Body of pancreas (tissue), 4 donors: ENCODE results near the gene CNPY1. TPM values are rescaled to one million over a fixed set of nuclear protein-coding genes. Genes with fewer than 3 reads are reported as not detected.

ENCODE experiments used
- ATAC-seq: fragments of 150-250 bp; one replicate; pipeline ENCODE4 v1.9.1; 2016
- DNase-seq, 4 donors: peaks; one replicate each; pipeline ENCODE4 v3.0.0-alpha.2; 2019
- H3K27ac ChIP-seq, 4 donors: fragments of 200-600 bp; sonication (generic); 1 replicate in 3 of 4; 2 replicates in 1 of 4; pipeline versions ENCODE4 v1.5.1 to v1.6.1; 2016 to 2019; ENCODE audit warnings: mild to moderate bottlenecking in 1 of 4, mixed read lengths in 1 of 4, moderate library complexity in 1 of 4
- H3K27me3 ChIP-seq, 2 donors: fragments of 200-600 bp; sonication (generic); one replicate each; pipeline ENCODE4 v1.6.0; 2016; ENCODE audit warnings: mild to moderate bottlenecking in 1 of 2
- H3K36me3 ChIP-seq, 2 donors: fragments of 200-600 bp; sonication (generic); replicated peaks in 1 of 2; 2 replicates each; pipeline ENCODE4 v1.5.1; 2016; ENCODE audit warnings: low read depth in 2 of 2; ENCODE audit not compliant: insufficient read depth in 1 of 2
- H3K4me1 ChIP-seq: fragments of 200-600 bp; sonication (generic); one replicate; pipeline ENCODE4 v1.6.0; 2016
- H3K4me3 ChIP-seq, 2 donors: fragments of 200-600 bp; sonication (generic); 1 replicate in 1 of 2; 2 replicates in 1 of 2; pipeline ENCODE4 v1.5.1; 2016 to 2019
- H3K9me3 ChIP-seq, 3 donors: fragments of 200-600 bp; sonication (generic); 1 replicate in 2 of 3; 2 replicates in 1 of 3; pipeline ENCODE4 v1.5.1; 2016
- POLR2A ChIP-seq, 3 donors: fragments of 450-650 bp; IDR thresholded peaks; one replicate each; pipeline ENCODE4 v1.6.1; 2016; ENCODE audit warnings: antibody characterized with exemption in 3 of 3, mild to moderate bottlenecking in 2 of 3
- WGBS, 2 donors: methylation state at CpG; one replicate each; pipeline ENCODE4 v1.1.5; 2017; 5-methylcytosine and 5-hydroxymethylcytosine counted together
- intact Hi-C: fragments of 100-400 bp; cut with DNase I; formaldehyde crosslinking; loops from one replicate; pipeline ENCODE4 v1.15.1; 2023
- total RNA-seq, 2 donors: library from RNA; depleted of rRNA; stranded (reverse); fragments of >200 nt; gene quantifications; one replicate each; pipeline ENCODE4 v1.1.0, GENCODE V29; 2016
- TF ChIP-seq, protein P1 (sequence below), 7 experiments: fragments of 450-650 bp in 4 of 7; fragments of 200-600 bp in 3 of 7; sonication (generic) in 3 of 7; IDR thresholded peaks; one replicate each; pipeline ENCODE4 v1.5.1; 2016 to 2019; ENCODE audit warnings: antibody characterized with exemption in 7 of 7

CNPY1 gene
- total RNA-seq, 2 donors from 2014 or later = not detected

DNA sequence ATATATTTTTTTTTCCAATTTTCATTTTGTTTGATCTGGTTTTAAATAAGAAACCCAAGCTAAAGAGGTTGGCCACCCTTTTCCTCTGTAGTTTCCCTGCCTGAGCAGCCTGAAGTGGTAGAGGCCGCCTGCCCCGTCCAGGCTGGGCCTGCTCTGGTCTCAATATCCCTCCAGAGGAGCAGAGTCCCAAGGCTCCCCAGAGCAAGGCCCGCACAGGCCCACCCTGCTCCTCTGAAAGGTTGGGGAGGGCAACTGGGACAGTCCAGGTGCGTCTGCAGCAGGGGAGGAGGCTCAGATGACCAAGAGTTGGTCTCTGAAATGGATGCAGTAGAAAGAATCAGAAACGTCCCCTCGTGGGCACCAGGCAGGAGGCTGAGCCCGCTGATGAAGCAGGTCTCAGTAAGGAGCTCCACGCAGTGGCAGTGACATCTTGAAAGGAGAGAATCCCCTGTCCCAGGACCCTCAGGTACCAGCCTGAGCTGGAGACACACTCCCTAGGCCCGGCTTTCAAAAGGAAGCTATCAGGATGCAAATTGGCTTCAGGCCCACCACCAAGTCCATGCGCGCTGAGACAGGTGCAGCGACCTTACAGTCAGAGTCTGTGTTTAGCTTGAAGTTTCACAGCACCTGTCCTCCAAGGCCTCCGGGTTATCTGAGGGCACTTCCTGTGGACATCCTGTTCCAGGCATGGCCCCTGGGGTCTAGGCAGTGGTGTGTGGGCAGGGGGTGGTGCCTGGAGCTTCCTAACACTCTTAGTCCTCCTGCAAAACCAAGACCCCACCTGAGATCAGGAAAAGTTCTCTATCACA is 50.7 kb downstream of the CNPY1 start:
- no peaks in the 10 kb centered on the region for H3K9me3 ChIP-seq
- no peak for DNase-seq
- TF ChIP-seq, protein P1, sequence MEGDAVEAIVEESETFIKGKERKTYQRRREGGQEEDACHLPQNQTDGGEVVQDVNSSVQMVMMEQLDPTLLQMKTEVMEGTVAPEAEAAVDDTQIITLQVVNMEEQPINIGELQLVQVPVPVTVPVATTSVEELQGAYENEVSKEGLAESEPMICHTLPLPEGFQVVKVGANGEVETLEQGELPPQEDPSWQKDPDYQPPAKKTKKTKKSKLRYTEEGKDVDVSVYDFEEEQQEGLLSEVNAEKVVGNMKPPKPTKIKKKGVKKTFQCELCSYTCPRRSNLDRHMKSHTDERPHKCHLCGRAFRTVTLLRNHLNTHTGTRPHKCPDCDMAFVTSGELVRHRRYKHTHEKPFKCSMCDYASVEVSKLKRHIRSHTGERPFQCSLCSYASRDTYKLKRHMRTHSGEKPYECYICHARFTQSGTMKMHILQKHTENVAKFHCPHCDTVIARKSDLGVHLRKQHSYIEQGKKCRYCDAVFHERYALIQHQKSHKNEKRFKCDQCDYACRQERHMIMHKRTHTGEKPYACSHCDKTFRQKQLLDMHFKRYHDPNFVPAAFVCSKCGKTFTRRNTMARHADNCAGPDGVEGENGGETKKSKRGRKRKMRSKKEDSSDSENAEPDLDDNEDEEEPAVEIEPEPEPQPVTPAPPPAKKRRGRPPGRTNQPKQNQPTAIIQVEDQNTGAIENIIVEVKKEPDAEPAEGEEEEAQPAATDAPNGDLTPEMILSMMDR (IDR thresholded peaks at IDR 0.05) = no peak
- TF ChIP-seq POLR2A (IDR thresholded peaks at IDR 0.05) = no peak
- H3K27me3 ChIP-seq = no peaks in the 10 kb centered on the region
- H3K36me3 ChIP-seq = no peaks in the 10 kb centered on the region
- no peak for ATAC-seq
- WGBS, 2 donors = 77 to 83% methylated on average over 10 to 13 of the region's 13 CpGs
- no peak overlapping the region for H3K27ac ChIP-seq
- H3K4me1 ChIP-seq = peaks cover 6% of the 10 kb centered on the region
- intact Hi-C loops = no loop called here
- H3K4me3 ChIP-seq = no peak overlapping the region

DNA sequence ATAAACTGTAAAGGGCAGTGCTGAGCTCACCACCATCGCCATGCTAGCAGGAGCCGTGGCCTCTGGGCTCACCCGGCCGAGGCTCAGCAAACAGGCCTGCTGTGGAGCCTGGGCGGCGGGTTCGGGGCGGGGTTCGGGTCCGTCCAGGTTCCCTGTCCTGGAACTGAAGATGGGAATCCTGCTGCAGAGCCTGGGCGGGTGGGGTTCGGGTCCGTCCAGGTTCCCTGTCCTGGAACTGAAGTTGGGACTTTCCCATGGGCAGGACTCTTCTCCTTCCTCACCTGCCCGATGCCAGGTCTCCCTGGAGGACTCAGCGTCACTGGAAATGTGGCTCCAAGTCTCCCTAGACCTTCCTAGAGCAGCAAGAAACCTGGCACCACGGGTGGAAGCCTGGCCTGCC is 51.8 kb downstream of the CNPY1 start:
- 83 to 92% methylated on average over 14 to 16 of the region's 16 CpGs for WGBS, 2 donors
- TF ChIP-seq POLR2A (IDR thresholded peaks at IDR 0.05) = no peak
- TF ChIP-seq, protein P1 (IDR thresholded peaks at IDR 0.05) = no peak
- no peak for ATAC-seq
- intact Hi-C loops = no loop called here
- Histone ChIP-seq H3K36me3 (no peaks in the 10 kb centered on the region), H3K4me3 (no peak overlapping the region), H3K9me3 (no peaks in the 10 kb centered on the region), H3K27ac (no peak overlapping the region), H3K4me1 (peaks cover 6% of the 10 kb centered on the region), H3K27me3 (no peaks in the 10 kb centered on the region)
- DNase-seq = no peak

DNA sequence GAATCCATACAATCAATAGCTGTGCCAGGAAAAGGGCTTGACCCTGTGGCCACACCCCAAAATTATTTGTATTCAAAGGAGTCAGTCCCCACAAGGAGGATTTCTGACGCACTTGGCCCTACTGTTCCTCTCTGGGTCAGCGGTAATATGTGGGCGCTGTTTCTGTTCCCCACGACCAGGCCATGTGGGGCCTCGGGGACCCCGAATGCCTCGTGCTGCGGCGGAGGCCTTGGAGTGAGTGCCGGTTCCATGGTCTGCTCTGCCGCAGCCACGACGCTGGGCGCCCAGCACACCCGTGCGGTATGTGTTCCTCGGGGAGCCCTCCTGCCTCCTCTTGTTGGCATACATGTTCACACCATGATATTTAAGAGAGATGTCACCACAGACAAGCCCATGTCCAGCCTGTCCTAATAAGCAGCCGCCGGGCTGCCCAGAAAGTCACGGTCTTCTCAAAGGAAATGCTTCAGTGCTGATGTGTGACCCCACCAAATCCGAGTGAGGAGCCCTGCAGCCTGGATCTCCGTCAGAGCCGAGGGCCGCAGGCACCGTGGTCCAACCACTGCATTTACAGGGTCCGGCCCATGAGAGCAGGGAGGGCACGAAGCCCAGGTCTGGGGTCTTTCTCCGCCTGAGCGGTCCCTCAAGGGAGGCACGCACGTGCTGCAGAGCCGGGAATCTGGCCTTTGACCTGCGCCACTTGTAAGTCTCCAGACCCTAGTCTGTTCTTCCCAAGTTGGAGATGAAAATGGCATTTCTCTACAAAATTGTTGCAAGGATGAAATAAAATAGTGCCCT is 52.4 kb downstream of the CNPY1 start:
- Histone ChIP-seq H3K4me3 (no peak overlapping the region), H3K27ac (no peak overlapping the region), H3K27me3 (no peaks in the 10 kb centered on the region), H3K9me3 (no peaks in the 10 kb centered on the region), H3K4me1 (peaks cover 6% of the 10 kb centered on the region), H3K36me3 (no peaks in the 10 kb centered on the region)
- 80 to 81% methylated on average over 28 to 33 of the region's 33 CpGs for WGBS, 2 donors
- TF ChIP-seq, protein P1 (IDR thresholded peaks at IDR 0.05) = no peak
- no peak for TF ChIP-seq POLR2A (IDR thresholded peaks at IDR 0.05)
- DNase-seq (no peak), ATAC-seq (no peak)
- intact Hi-C loops = no loop called here

DNA sequence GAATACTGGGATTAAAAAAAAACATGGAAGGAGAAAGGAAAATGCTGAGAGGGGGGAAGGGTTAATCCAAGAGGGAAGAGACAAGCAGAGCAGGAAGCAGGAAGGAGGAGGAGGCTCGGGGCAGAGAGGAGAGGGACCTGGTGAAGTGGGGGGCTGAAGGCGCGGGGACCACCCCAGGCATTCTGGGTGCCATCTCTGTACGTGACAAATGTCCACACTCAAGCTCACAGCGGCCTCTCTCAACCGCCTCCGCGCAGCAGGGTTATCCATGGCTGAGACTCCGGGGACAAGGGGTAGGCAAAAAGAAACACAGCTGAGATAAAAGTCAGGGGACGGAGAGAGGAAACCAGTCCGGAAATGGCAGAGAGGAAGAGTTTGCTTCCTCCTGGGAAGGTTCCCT is 54.5 kb downstream of the CNPY1 start:
- no peaks in the 10 kb centered on the region for H3K9me3 ChIP-seq
- H3K27ac ChIP-seq = no peak overlapping the region
- DNase-seq = no peak
- H3K27me3 ChIP-seq = no peaks in the 10 kb centered on the region
- H3K4me3 ChIP-seq = no peak overlapping the region
- H3K4me1 ChIP-seq = peaks cover 6% of the 10 kb centered on the region
- H3K36me3 ChIP-seq = no peaks in the 10 kb centered on the region
- intact Hi-C loops = no loop called here
- TF ChIP-seq, protein P1 (IDR thresholded peaks at IDR 0.05) = no peak
- TF ChIP-seq POLR2A (IDR thresholded peaks at IDR 0.05) = no peak
- WGBS, 2 donors = 73 to 76% methylated on average over 11 of the region's 11 CpGs
- no peak for ATAC-seq
